Testis (tissue), 3 donors: Measurements from ENCODE around the gene SLC7A6. TPM values are rescaled to one million over a fixed set of nuclear protein-coding genes. Genes with fewer than 3 reads are reported as not detected.

Source experiments
- DNase-seq: peaks from one replicate; pipeline ENCODE4 v3.0.0-alpha.2; 2019
- H3K27ac ChIP-seq, 2 donors: fragments of 200-600 bp; sonication (generic); one replicate each; pipeline ENCODE4 v1.5.1; 2019
- H3K27me3 ChIP-seq: fragments of 200-600 bp; sonication (generic); one replicate; pipeline ENCODE4 v1.5.1; 2019
- H3K36me3 ChIP-seq: fragments of 200-600 bp; sonication (generic); one replicate; pipeline ENCODE4 v1.5.1; 2017; ENCODE audit warnings: low read depth; ENCODE audit errors: missing control alignments
- H3K4me1 ChIP-seq: fragments of 200-600 bp; sonication (generic); one replicate; pipeline ENCODE4 v1.5.1; 2019
- H3K4me3 ChIP-seq, 2 donors: fragments of 200-600 bp; sonication (generic); one replicate each; pipeline ENCODE4 v1.5.1; 2017 to 2019
- H3K9me3 ChIP-seq: fragments of 200-600 bp; sonication (generic); one replicate; pipeline ENCODE4 v1.5.1; 2017
- CTCF ChIP-seq, 3 experiments: fragments of 450-650 bp in 2 of 3; fragments of 200-600 bp in 1 of 3; sonication (generic) in 1 of 3; IDR thresholded peaks; one replicate each; pipeline ENCODE4 v1.5.1; 2016 to 2019; ENCODE audit warnings: antibody characterized with exemption in 3 of 3, mild to moderate bottlenecking in 2 of 3, moderate library complexity in 1 of 3
- POLR2A ChIP-seq: fragments of 450-650 bp; IDR thresholded peaks from one replicate; pipeline ENCODE4 v1.6.1; 2017; ENCODE audit warnings: antibody characterized with exemption, mild to moderate bottlenecking, moderate library complexity
- WGBS, 2 donors: methylation state at CpG; one replicate each; pipeline ENCODE4 v1.1.5; 2018; 5-methylcytosine and 5-hydroxymethylcytosine counted together
- intact Hi-C: fragments of 100-400 bp; cut with DNase I; formaldehyde crosslinking; loops from one replicate; pipeline ENCODE4 v1.15.1; 2023; ENCODE audit warnings: low total_unique reads
- polyA plus RNA-seq: library from polyadenylated mRNA; stranded (reverse); fragments of 350-450 nt; fragmentation: Illumina TruSeq; extraction: RNeasy Lipid Tissue Mini Kit (QIAGEN cat#74804); gene quantifications from one replicate; pipeline ENCODE4 v1.2.3, GENCODE V29; 2014; ENCODE audit warnings: low read depth, low replicate concordance; ENCODE audit not compliant: insufficient read depth
- total RNA-seq, 2 donors: library from RNA; depleted of rRNA; stranded (reverse); fragments of >200 nt; gene quantifications; one replicate each; pipeline ENCODE4 v1.2.3, GENCODE V29; 2016

The SLC7A6 gene
- total and polyA plus RNA-seq, 3 donors from 2014 or later, result 28.6 to 48.6 (median 42.2) TPM

- Histone ChIP-seq H3K4me1 (peaks cover 23% of the 10 kb centered on the region), H3K36me3 (no peaks in the 10 kb centered on the region), H3K9me3 (no peaks in the 10 kb centered on the region), H3K4me3 (no peak overlapping the region), H3K27me3 (no peaks in the 10 kb centered on the region), H3K27ac (no peak overlapping the region)
- WGBS, 2 donors, result 85 to 91% methylated on average over 7 of the region's 7 CpGs
- DNase-seq, result no peak
- TF ChIP-seq CTCF (IDR thresholded peaks at IDR 0.05) (no peak), POLR2A (no peak)
- intact Hi-C loops, result no loop called here
These were observed 22.2 kb upstream of the SLC7A6 start for GRCh38 chr16:68242085-68242484.

DNA sequence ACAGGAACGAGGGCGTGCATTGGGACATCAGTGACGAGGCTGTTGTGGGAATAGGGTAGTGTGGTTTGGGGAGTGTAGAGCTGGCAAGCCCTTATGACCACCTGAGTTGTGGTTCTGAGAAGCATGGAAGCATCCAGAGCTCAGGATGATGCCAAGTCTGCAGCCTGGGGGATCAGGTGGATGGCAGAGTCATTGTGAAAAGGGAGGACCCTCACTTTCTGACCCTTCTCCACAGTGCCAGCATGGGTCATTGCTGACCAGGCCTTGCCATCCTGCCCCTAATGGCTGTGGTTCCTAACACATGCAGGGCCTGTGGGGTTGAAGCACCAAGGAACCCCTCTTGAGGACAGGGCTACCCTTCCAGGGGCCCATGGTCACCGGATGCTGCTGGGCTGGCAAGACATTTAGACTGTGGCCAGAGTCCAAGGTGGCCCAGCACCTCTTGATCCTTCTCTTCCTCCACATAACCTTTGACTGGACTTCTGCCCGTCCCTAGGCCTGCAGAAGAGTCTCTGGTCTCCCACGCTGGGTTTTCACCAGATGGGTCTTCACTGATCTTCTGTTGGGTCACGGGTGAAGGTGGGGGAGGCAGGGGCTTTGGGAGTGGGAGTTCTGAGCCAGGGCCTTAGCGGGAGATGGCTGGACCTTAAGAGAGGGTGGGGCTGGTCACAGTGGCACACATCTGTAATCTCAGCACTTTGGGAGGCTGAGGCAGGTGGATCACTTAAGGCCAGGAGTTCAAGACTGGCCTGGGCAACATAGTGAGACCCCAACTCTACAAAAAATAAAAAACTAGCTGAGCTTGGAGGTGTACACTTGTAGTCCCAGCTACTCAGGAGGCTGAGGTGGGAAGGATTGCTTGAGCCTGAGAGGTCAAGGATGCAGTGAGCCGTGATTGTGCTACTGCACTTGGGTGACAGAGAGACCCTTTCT is 21.1 kb upstream of the SLC7A6 start:
- Histone ChIP-seq H3K4me3 (no peak overlapping the region), H3K36me3 (no peaks in the 10 kb centered on the region), H3K4me1 (peaks cover 19% of the 10 kb centered on the region), H3K27ac (no peak overlapping the region), H3K9me3 (no peaks in the 10 kb centered on the region), H3K27me3 (no peaks in the 10 kb centered on the region)
- intact Hi-C loops, result no loop called here
- TF ChIP-seq POLR2A (no peak), CTCF (IDR thresholded peaks at IDR 0.05) (no peak)
- WGBS, 2 donors, result 82 to 87% methylated on average over 9 of the region's 9 CpGs
- no peak for DNase-seq

GRCh38 chr16:68244481-68244902 is 19.8 kb upstream of the SLC7A6 start:
- Histone ChIP-seq H3K27me3 (no peaks in the 10 kb centered on the region), H3K4me3 (peak overlapping the region; percentile 74 to 87), H3K4me1 (peaks cover 18% of the 10 kb centered on the region), H3K36me3 (no peaks in the 10 kb centered on the region), H3K27ac (no peak overlapping the region), H3K9me3 (no peaks in the 10 kb centered on the region)
- intact Hi-C loops, result no loop called here
- TF ChIP-seq POLR2A (no peak), CTCF (IDR thresholded peaks at IDR 0.05) (no peak)
- no peak for DNase-seq
- 6% methylated on average over 20 of the region's 20 CpGs; no CpG with 5 or more reads in 1 of the 2 donors for WGBS, 2 donors

- Histone ChIP-seq H3K27ac (no peak within 1 kb of the TSS), H3K27me3 (no peaks in the 10 kb centered on the region), H3K9me3 (no peaks in the 10 kb centered on the region), H3K4me3 (peak within 1 kb of the TSS; percentile 74 to 87), H3K4me1 (peaks cover 15% of the 10 kb centered on the region), H3K36me3 (no peaks in the 10 kb centered on the region)
- no peak for TF ChIP-seq CTCF (IDR thresholded peaks at IDR 0.05)
- no peak for TF ChIP-seq POLR2A
- peak; percentile 97 for DNase-seq
- intact Hi-C loops, result no loop called here
- WGBS, 2 donors, result 2 to 3% methylated on average over 18 to 53 of the region's 75 CpGs
These were observed 19.1 kb upstream of the SLC7A6 start, which contains the start of gene PLA2G15 for GRCh38 chr16:68244903-68245853. TSS of gene PLA2G15 (plus strand) at chr16:68245373. CDS start at chr16:68245427, 54 bp downstream.
